GM19397 (cell line): ENCODE measurements around the gene IL1RAP.
A peak's percentile ranks its signal among the peaks of the same experiment; 100 is the strongest.
"Not testable (repeated sequence)": the region's sequence is repeated elsewhere in the genome, so short reads cannot be mapped to it uniquely, and the experiment has no call there.

Source experiments
- ATAC-seq: cut with Tn5 transposase; IDR thresholded peaks from one replicate; pipeline ENCODE4 v1.9.1; 2021; ENCODE audit warnings: mild to moderate bottlenecking, moderate library complexity; ENCODE audit not compliant: unreplicated experiment

The IL1RAP gene

GRCh38 chr3:190513409-190514370, at the start of gene IL1RAP:
Gene IL1RAP, plus strand, starts transcription at chr3:190514085. Its CDS starts 50,205 bp downstream, at chr3:190564290.
- peak; percentile 99 for ATAC-seq

GRCh38 chr3:190467922-190468321, 46.0 kb upstream of the IL1RAP start:
- ATAC-seq = no peak

DNA sequence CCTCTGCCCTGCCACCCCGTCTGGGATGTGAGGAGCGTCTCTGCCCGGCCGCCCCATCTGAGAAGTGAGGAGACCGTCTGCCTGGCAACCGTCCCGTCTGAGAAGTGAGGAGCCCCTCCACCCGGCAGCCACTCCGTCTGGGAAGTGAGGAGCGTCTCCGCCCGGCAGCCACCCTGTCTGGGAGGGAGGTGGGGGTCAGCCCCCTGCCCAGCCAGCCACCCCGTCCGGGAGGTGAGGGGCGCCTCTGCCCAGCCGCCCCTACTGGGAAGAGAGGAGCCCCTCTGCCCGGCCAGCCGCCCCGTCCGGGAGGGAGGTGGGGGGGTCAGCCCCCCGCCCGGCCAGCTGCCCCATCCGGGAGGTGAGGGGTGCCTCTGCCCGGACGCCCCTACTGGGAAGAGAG, 40.6 kb upstream of the IL1RAP start:
- ATAC-seq = not testable (repeated sequence)

- no peak for ATAC-seq
These were observed 32.1 kb upstream of the IL1RAP start for GRCh38 chr3:190481779-190482178.

DNA sequence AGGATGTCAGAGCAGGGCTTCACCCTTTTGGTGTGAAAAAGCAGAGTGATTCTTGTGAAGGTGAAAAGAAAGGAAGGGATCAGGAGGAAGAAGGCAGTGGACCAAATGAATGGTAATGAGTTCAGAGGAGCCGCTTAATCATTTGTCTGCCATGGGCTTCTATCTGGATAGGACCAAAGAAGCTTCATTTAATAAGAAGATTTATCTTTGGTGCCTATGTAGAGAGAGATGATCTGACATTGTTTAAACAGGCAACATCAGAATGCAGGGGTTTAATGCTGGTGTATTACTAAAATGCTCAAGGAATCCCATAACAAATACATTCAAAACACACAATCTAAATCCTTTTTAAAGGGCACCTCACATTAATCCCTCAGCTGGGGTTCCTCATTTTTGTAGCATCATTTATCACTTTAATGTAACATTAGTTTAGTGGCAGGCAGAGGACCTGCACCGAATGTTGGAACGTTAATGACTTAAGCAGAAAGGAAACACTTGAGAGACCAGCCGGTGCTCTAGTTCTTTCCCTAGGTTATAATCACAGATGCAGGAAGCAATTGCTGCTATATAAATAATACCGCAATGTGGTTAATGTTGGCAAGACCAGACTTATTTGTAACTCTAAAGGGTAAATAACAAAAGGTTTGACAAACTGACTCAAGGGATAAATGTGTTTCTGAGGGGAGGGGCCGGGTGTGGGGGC, 27.9 kb upstream of the IL1RAP start:
- no peak for ATAC-seq

DNA sequence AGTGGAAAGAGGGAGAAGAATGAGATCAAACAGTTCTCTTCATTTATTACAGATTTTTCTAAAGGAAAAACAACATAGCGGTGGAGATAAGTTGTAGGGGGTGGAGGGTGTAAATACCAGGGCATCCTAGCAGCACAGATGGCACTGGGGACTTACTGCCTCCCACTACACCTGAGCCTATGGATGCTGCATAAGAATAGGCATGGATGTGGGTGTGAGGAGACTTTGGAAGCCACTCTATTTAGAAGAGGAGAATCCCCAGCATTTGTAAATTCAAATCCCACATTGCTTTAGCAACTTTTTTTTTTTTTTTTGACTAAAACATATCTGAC, 27.4 kb upstream of the IL1RAP start:
- ATAC-seq = no peak

- no peak for ATAC-seq
These were observed 26.8 kb upstream of the IL1RAP start for GRCh38 chr3:190486908-190487607.

- no peak for ATAC-seq
These were observed 22.3 kb upstream of the IL1RAP start for GRCh38 chr3:190491533-190492054.

DNA sequence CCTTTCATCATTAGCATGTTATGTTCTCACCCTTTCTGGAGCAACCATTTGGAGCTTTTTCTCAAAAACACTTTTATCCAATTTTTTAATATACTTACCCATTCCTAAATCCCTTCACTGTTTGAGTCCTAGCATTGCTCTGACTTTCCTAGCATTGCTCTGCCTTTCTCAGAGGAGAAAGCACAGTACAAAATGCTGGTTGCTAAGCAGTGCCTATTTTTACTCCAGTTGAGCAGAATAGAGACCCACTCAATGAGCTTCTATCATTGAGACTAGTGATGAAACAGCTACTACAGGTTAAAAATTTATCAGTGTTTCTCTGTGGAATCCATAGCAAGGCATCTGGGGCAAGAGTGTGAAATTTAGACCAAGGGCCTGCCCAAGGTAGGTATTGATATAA, 21.8 kb upstream of the IL1RAP start:
- ATAC-seq = no peak

DNA sequence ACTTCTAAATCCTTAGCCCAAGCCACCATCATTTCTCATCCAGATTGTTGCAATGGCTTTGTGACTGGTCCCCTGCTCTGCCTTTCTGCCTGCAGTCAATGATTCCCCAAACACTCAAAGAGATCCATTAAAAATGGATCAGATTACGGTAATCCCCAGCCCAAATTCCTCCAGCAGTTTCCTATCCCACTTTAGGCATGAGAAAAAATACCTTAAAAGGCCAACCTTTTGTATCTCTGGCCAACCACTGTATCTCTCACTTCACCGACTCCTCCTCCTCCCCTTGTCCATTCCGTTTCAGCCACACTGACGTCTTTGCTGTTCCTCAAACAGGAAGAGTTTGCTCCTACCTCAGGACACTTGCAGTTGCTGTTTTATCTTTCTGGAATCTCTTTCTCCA, 20.9 kb upstream of the IL1RAP start:
- ATAC-seq = no peak

DNA sequence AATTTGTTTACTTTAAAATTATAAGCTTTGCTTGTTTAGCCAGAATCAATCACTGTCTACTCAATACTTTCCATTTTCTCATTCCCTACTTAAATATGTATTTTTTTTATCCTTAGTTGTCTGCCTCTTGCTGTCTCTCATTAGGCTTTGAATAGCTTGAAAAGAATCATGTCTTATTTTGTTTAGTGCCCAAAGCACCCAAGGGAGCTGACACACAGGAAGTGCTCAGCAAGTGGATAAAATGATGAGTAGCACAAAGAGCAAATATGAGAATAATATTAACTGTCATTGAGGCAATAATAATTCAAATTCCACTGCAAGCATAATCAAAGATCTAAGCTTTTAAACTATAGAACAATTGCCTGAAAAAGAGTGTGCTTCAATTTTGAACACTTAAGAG, 19.0 kb upstream of the IL1RAP start:
- ATAC-seq = no peak

GRCh38 chr3:190495354-190495753, 18.5 kb upstream of the IL1RAP start:
- no peak for ATAC-seq

GRCh38 chr3:190495796-190496195, 18.1 kb upstream of the IL1RAP start:
- no peak for ATAC-seq

- no peak for ATAC-seq
These were observed 17.0 kb upstream of the IL1RAP start for GRCh38 chr3:190496859-190497258.

DNA sequence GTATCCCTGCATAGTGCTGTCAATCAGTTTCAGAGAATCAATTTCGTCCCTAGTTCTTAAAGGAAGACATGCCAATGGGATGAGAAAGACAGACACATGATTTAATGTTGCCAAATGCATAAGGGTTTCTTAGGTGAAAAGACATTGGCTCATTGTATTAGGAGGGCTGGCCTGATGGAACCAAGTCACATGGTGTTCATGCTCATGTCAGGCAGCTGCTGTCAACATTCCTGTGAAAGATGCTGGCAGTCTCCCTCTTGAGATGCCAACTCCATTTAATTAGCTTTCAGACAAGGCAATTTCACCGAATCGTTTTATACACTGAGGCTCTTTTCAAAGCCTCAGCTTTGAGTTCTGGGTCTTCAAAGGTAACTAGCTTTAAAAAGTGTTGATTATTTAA, 16.1 kb upstream of the IL1RAP start:
- no peak for ATAC-seq

- no peak for ATAC-seq
These were observed 15.6 kb upstream of the IL1RAP start for GRCh38 chr3:190498293-190498692.

DNA sequence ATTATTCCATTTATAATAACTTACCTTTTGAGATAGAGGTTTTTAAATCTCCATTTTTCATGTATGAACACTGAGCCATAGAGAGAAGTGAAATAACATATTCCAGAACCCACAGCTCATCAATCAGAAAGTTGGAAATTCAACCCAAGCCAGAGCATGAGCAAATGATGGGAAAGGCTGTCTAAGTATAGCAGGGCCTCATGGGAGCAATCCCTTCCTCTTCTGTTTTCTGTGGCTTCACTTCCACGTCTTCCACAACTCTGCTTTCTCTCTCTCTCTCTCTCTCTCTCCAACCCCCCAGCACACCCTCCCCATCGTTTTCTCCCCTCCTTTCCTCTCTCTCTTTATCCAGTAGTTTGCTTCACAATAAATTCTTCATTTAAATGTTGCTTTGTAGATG, 14.8 kb upstream of the IL1RAP start:
- no peak for ATAC-seq

GRCh38 chr3:190502946-190503345, 10.9 kb upstream of the IL1RAP start:
- no peak for ATAC-seq

DNA sequence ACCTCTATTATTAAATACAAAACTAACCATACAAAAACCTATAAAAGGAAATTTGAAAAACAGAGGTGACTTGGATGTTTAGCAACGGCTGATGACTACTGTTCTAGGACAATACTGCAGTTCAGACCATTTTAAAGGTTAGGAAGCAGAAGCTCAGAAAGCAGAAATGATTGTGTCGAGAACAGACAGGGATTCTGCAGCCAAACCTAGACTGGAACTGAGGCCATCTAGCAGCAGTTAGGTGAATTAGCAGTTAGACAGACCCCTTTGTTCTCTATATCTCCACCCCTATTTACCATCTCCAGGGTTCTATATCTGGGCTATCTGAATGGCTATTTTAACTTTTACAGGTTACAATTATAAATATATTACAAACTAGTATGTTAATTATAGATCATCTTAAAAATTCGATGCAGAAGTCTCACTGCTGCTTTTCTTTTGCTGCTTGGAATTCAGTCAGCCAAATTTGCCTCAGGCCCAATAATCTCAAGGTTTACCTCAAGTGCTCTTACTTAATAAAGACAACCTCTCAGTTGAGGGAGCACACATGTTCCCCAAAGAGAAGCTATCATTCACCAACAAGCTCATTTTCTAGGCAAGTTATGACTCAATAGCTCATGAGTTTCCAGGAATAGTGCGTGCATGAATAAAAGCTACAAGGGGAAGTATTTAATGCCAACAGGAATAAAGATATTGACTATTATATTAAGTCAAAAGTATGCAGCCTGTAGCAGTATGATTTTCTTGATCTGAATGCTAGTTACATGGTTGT, 9.3 kb upstream of the IL1RAP start:
- ATAC-seq = no peak

DNA sequence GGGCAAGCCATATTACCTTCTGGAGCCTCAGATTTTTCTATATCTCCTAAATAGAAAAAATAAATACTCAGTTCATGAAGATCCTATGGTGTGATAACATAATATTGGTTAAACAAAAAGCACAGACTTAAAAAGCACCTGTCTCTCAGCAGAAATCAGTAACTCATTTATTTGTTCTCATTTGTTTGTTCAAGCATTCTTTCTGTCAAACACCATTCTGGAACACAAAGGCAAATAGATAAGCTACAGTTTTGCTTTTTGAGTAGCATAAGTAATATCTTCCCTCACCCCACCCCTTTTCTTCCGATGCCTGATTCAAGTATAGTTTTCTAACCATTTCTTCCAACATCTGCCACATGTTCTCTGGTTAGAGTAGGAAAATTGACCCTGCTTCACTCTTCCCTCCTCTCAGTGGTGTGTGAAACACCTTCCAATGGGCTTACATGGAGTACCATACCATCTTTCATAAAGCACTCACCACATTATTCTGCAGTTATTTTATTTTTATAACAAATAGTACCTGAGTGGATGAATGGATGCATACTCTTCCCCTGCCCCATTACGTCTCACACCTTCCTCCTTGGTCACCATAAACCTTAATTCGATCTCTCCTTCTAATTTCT, 8.4 kb upstream of the IL1RAP start:
- ATAC-seq = no peak
